H1 (cell line): ENCODE results near the gene TSPAN6. TPM values are rescaled to one million over a fixed set of nuclear protein-coding genes. Genes with fewer than 3 reads are reported as not detected.
A peak's percentile ranks its signal among the peaks of the same experiment; 100 is the strongest.

Source experiments
- CTCF ChIA-PET: fragments of 300-600 bp; sonication (Branson Sonifier 250); formaldehyde crosslinking; loops from one replicate; lab custom pipeline; 2021; ENCODE audit not compliant: partially characterized antibody; lab: Charles Lee
- POLR2A ChIA-PET: fragments of 300-600 bp; sonication (Branson Sonifier 250); formaldehyde crosslinking; loops from one replicate; lab custom pipeline; 2021; ENCODE audit warnings: inconsistent platforms; ENCODE audit not compliant: partially characterized antibody; lab: Charles Lee
- DNase-seq, 2 experiments: peaks; one replicate each; pipeline versions ENCODE4 v3.0.0 to v3.0.0-alpha.2; 2010 to 2022; ENCODE audit warnings: low spot score in 2 of 2, low read depth in 1 of 2, mixed read lengths in 1 of 2
- FAIRE-seq: peaks from 2 replicates; lab custom pipeline; 2011; peaks lifted over from hg19 to GRCh38; lab: Jason Lieb, UNC
- H2AFZ ChIP-seq: 2 replicates; pipeline ENCODE4 v1.8.1; 2012; ENCODE audit warnings: low read length, inconsistent platforms
- H2AK5ac ChIP-seq: 2 replicates; pipeline ENCODE4 v1.6.1; 2013; ENCODE audit warnings: low read depth, low read length
- H2BK120ac ChIP-seq: replicated peaks from 2 replicates; pipeline ENCODE3; 2013; ENCODE audit warnings: low read depth, low read length, inconsistent platforms
- H2BK12ac ChIP-seq: 2 replicates; pipeline ENCODE4 v1.6.1; 2013; ENCODE audit warnings: low read depth, low read length
- H2BK15ac ChIP-seq: 2 replicates; pipeline ENCODE4 v1.6.1; 2013; ENCODE audit warnings: low read length
- H2BK20ac ChIP-seq: 2 replicates; pipeline ENCODE4 v1.6.1; 2013; ENCODE audit warnings: low read length
- H2BK5ac ChIP-seq: 2 replicates; pipeline ENCODE4 v1.6.1; 2013; ENCODE audit warnings: low read depth, low read length
- H3K14ac ChIP-seq: 2 replicates; pipeline ENCODE4 v1.6.1; 2013; ENCODE audit warnings: inconsistent platforms; ENCODE audit not compliant: insufficient read length
- H3K18ac ChIP-seq: 2 replicates; pipeline ENCODE4 v1.6.1; 2013; ENCODE audit warnings: low read length; ENCODE audit errors: extremely low read depth
- H3K23ac ChIP-seq: 2 replicates; pipeline ENCODE4 v1.6.1; 2013; ENCODE audit warnings: inconsistent platforms; ENCODE audit not compliant: insufficient read length
- H3K23me2 ChIP-seq: 2 replicates; pipeline ENCODE4 v1.6.1; 2013; ENCODE audit warnings: low read depth, low read length
- H3K27ac ChIP-seq: 2 replicates; pipeline ENCODE4 v1.6.1; 2011; ENCODE audit warnings: low read depth, low read length, inconsistent platforms
- H3K27me3 ChIP-seq, 4 experiments: replicated peaks in 1 of 4; 1 replicate in 1 of 4; 2 replicates in 3 of 4; pipeline versions ENCODE4 v1.6.1 to v1.8.1; 2011 to 2013; ENCODE audit warnings: low read length in 3 of 4, mild to moderate bottlenecking in 3 of 4, inconsistent platforms in 2 of 4, mixed read lengths in 2 of 4, moderate library complexity in 1 of 4; ENCODE audit not compliant: control insufficient read depth in 3 of 4, insufficient read depth in 3 of 4; ENCODE audit errors: extremely low read depth in 1 of 4
- H3K36me3 ChIP-seq, 4 experiments: 2 replicates each; pipeline versions ENCODE4 v1.6.1 to v1.8.1; 2011 to 2013; ENCODE audit warnings: mild to moderate bottlenecking in 4 of 4, low read length in 3 of 4, moderate library complexity in 2 of 4, control low read depth in 1 of 4, inconsistent platforms in 1 of 4; ENCODE audit not compliant: insufficient read depth in 4 of 4, control insufficient read depth in 2 of 4
- H3K4ac ChIP-seq: replicated peaks from 2 replicates; pipeline ENCODE3; 2013; ENCODE audit warnings: low read length, low read depth, mixed read lengths, inconsistent platforms; ENCODE audit not compliant: insufficient read length
- H3K4me1 ChIP-seq, 4 experiments: replicated peaks in 1 of 4; 1 replicate in 1 of 4; 2 replicates in 3 of 4; pipeline versions ENCODE4 v1.6.1 to v1.8.1; 2011 to 2013; ENCODE audit warnings: low read length in 3 of 4, inconsistent platforms in 2 of 4, mixed read lengths in 1 of 4; ENCODE audit not compliant: insufficient read depth in 4 of 4, control insufficient read depth in 3 of 4
- H3K4me2 ChIP-seq, 2 experiments: 2 replicates each; pipeline versions ENCODE4 v1.6.1 to v1.8.1; 2011 to 2013; ENCODE audit warnings: low read depth in 2 of 2, low read length in 2 of 2, control low read depth in 1 of 2, inconsistent platforms in 1 of 2, mild to moderate bottlenecking in 1 of 2; ENCODE audit not compliant: insufficient read depth in 1 of 2
- H3K4me3 ChIP-seq, 4 experiments: fragments of 200-600, 300-600 bp in 1 of 4; sonication (generic), shearing (Covaris generic), sonication (Bioruptor Twin) in 1 of 4; 2 replicates each; pipeline versions ENCODE4 v1.5.1 to v1.8.1; 2011 to 2016; ENCODE audit warnings: low read length in 4 of 4, low read depth in 3 of 4, control low read depth in 2 of 4, inconsistent platforms in 2 of 4, mild to moderate bottlenecking in 2 of 4, mixed read lengths in 1 of 4, moderate library complexity in 1 of 4; ENCODE audit not compliant: insufficient read depth in 2 of 4; ENCODE audit errors: extremely low read depth in 1 of 4
- H3K56ac ChIP-seq: replicated peaks from 2 replicates; pipeline ENCODE3; 2013; ENCODE audit warnings: low read depth, mild to moderate bottlenecking, mixed read lengths, low read length, inconsistent platforms; ENCODE audit not compliant: insufficient read length
- H3K79me1 ChIP-seq: 2 replicates; pipeline ENCODE4 v1.6.1; 2013; ENCODE audit warnings: low read depth, low read length, control low read depth
- H3K79me2 ChIP-seq, 2 experiments: 2 replicates each; pipeline versions ENCODE4 v1.6.1 to v1.8.1; 2012 to 2013; ENCODE audit warnings: low read length in 2 of 2, mild to moderate bottlenecking in 2 of 2, inconsistent platforms in 1 of 2; ENCODE audit not compliant: insufficient read depth in 2 of 2, control insufficient read depth in 1 of 2
- H3K9ac ChIP-seq, 4 experiments: replicated peaks in 1 of 4; 1 replicate in 1 of 4; 2 replicates in 3 of 4; pipeline versions ENCODE4 v1.6.1 to v1.8.1; 2011 to 2013; ENCODE audit warnings: low read depth in 3 of 4, low read length in 3 of 4, control low read depth in 2 of 4, mild to moderate bottlenecking in 2 of 4, moderate library complexity in 2 of 4, inconsistent platforms in 1 of 4; ENCODE audit errors: extremely low read depth in 1 of 4
- H3K9me3 ChIP-seq, 2 experiments: 2 replicates each; pipeline versions ENCODE4 v1.6.1 to v1.8.1; 2012 to 2013; ENCODE audit warnings: mild to moderate bottlenecking in 2 of 2, moderate library complexity in 2 of 2, control low read depth in 1 of 2, inconsistent platforms in 1 of 2, low read depth in 1 of 2, low read length in 1 of 2, mixed read lengths in 1 of 2; ENCODE audit not compliant: insufficient read depth in 2 of 2
- H4K20me1 ChIP-seq, 2 experiments: replicated peaks in 1 of 2; 2 replicates each; pipeline versions ENCODE3 to v1.8.1; 2011 to 2013; ENCODE audit warnings: inconsistent platforms in 2 of 2, low read length in 2 of 2, mild to moderate bottlenecking in 1 of 2; ENCODE audit not compliant: insufficient read depth in 2 of 2, control insufficient read depth in 1 of 2
- H4K5ac ChIP-seq: 2 replicates; pipeline ENCODE4 v1.6.1; 2013; ENCODE audit warnings: low read length, low read depth, mixed read lengths, inconsistent platforms; ENCODE audit not compliant: insufficient read length
- H4K8ac ChIP-seq: 2 replicates; pipeline ENCODE4 v1.8.0; 2013; ENCODE audit warnings: mild to moderate bottlenecking, moderate library complexity, low read length, inconsistent platforms; ENCODE audit not compliant: insufficient read depth; ENCODE audit errors: extremely low read depth
- H4K91ac ChIP-seq: replicated peaks from 2 replicates; pipeline ENCODE3; 2013; ENCODE audit warnings: low read length, mixed read lengths, inconsistent platforms; ENCODE audit not compliant: insufficient read length
- MAFK ChIP-seq: IDR thresholded peaks from 2 replicates; pipeline ENCODE4 v1.6.1; 2012; ENCODE audit warnings: low read depth, mild to moderate bottlenecking, improper control_type of control experiment, low read length
- POLR2A ChIP-seq, 2 experiments: IDR thresholded peaks; 1 replicate in 1 of 2; 2 replicates in 1 of 2; pipeline ENCODE4 v1.6.1; 2011; ENCODE audit warnings: low read depth in 2 of 2, low read length in 2 of 2, mild to moderate bottlenecking in 2 of 2; ENCODE audit errors: control extremely low read depth in 1 of 2
- POLR2AphosphoS5 ChIP-seq: IDR thresholded peaks from 2 replicates; pipeline ENCODE4 v1.6.1; 2011; ENCODE audit warnings: low read depth, low read length
- WGBS, 2 experiments: shearing (Covaris generic) in 1 of 2; methylation state at CpG; one replicate each; pipeline versions ENCODE4 v1.1.6 to v1.1.7; 2013 to 2015; ENCODE audit warnings: low lambda C conversion rate in 2 of 2, mixed read lengths in 2 of 2, inconsistent platforms in 1 of 2, low coverage in 1 of 2, missing lambda C conversion rate in 1 of 2; ENCODE audit not compliant: insufficient replicate concordance in 2 of 2, insufficient coverage in 1 of 2, insufficient read length in 1 of 2; ENCODE audit errors: extremely low coverage in 1 of 2, missing lambda C conversion rate in 1 of 2; 5-methylcytosine and 5-hydroxymethylcytosine counted together
- polyA plus RNA-seq, 7 experiments: library from polyadenylated mRNA; depleted of rRNA in 3 of 7; stranded (reverse) in 5 of 7; unstranded in 2 of 7; fragments of >200 nt in 5 of 7; fragments of 200-250 nt in 2 of 7; gene quantifications; 1 replicate in 5 of 7; 2 replicates in 1 of 7; 4 replicates in 1 of 7; pipeline versions ENCODE4 v1.2.1 to v1.2.3, GENCODE V29; 2011 to 2013; ENCODE audit warnings: missing spikeins in 2 of 7, mixed read lengths in 2 of 7
- total RNA-seq: library from RNA; stranded (reverse); fragmentation: NEBNext Ultra II Directional; extraction: Animal tissue kit (Norgen Biotek cat#: 25700); gene quantifications from 2 replicates; pipeline ENCODE4 v1.2.1, GENCODE V29; 2021

TSPAN6 gene
- total and polyA plus RNA-seq, 2 of the 8 experiments (the other 6 are each of a cell fraction or from before 2014, with no cell fraction given) = 58.1 to 67.7 TPM

GRCh38 chrX:100587861-100588260 is 48.7 kb downstream of the TSPAN6 start:
- H3K14ac ChIP-seq = no peak overlapping the region
- H4K91ac ChIP-seq = no peak overlapping the region
- no peak overlapping the region for H2AFZ ChIP-seq
- no peaks in the 10 kb centered on the region for H4K20me1 ChIP-seq
- no peaks in the 10 kb centered on the region for H3K9me3 ChIP-seq
- no peak overlapping the region for H2BK5ac ChIP-seq
- no peak overlapping the region for H2BK20ac ChIP-seq
- no peak overlapping the region for H3K27ac ChIP-seq
- H3K18ac ChIP-seq = no peak overlapping the region
- H2BK12ac ChIP-seq = no peak overlapping the region
- H3K36me3 ChIP-seq = no peaks in the 10 kb centered on the region
- no peak overlapping the region for H3K4me3 ChIP-seq
- no peak overlapping the region for H2AK5ac ChIP-seq
- H3K79me1 ChIP-seq = no peaks in the 10 kb centered on the region
- no peak overlapping the region for H3K23ac ChIP-seq
- DNase-seq (no peak), FAIRE-seq (peak; percentile 32)
- H3K4me1 ChIP-seq = no peaks in the 10 kb centered on the region; a peak in 1 of 7 replicates
- 85% methylated on average over 2 of the region's 2 CpGs; no CpG with 5 or more reads in 1 of the 2 experiments for WGBS, 2 experiments
- no peaks in the 10 kb centered on the region for H3K79me2 ChIP-seq
- POLR2A ChIA-PET = no interaction called here
- H3K4ac ChIP-seq = no peak overlapping the region
- no peaks in the 10 kb centered on the region for H3K23me2 ChIP-seq
- H2BK120ac ChIP-seq = no peak overlapping the region
- H3K4me2 ChIP-seq = no peak overlapping the region
- H3K27me3 ChIP-seq = no peaks in the 10 kb centered on the region
- H2BK15ac ChIP-seq = no peak overlapping the region
- no peak overlapping the region for H4K5ac ChIP-seq
- H3K9ac ChIP-seq = no peak overlapping the region
- no peak overlapping the region for H4K8ac ChIP-seq
- no peak overlapping the region for H3K56ac ChIP-seq
- CTCF ChIA-PET = interaction anchor here (1.3 kb wide), 1 partner anchor 76 kb away, joined by 5 read pairs; no protein-coding TSS in a partner anchor
- TF ChIP-seq MAFK (no peak), POLR2A (IDR thresholded peaks at IDR 0.05; ENCODE audit: control extremely low read depth in 1 of 2, low read depth in 2 of 2, low read length in 2 of 2) (no peak), POLR2AphosphoS5 (no peak)
